ENCODE data around the gene HYAL3. TPM values are rescaled to one million over a fixed set of nuclear protein-coding genes. Genes with fewer than 3 reads are reported as not detected.
A peak's percentile ranks its signal among the peaks of the same experiment; 100 is the strongest.

The HYAL3 gene
- total and polyA plus RNA-seq, 2 of the 13 experiments (the other 11 are each of a cell fraction or from before 2014, with no cell fraction given): 5.5 to 10.4 TPM

- TF ChIP-seq PRDM4 (CRISPR knock-in tag; IDR thresholded peaks at IDR 0.05; ENCODE audit: borderline replicate concordance): no peak
- peak; percentile 61; the same call in 1 of the 2 replicates for TF ChIP-seq ZNF121 (CRISPR knock-in tag; IDR thresholded peaks at IDR 0.05)
Measured at GRCh38 chr3:50294089-50294488, 5.1 kb downstream of the HYAL3 start (continued).

- H3K36me3 ChIP-seq (replicated peaks in 1 of 2; ENCODE audit: control insufficient read depth in 1 of 2, insufficient read depth in 2 of 2, low read length in 2 of 2): peaks cover 19 to 25% of the 10 kb centered on the region in 2 experiments
- intact Hi-C loops (cut with micrococcal nuclease; ENCODE audit: unreplicated experiment): no loop called here
- no peaks in the 10 kb centered on the region for H3K9me3 ChIP-seq (ENCODE audit: low read length)
- H3K4me2 ChIP-seq (ENCODE audit: low read depth, low read length): peak overlapping the region; percentile 98
- peaks cover 16% of the 10 kb centered on the region for H3K79me2 ChIP-seq (ENCODE audit: insufficient read depth, low read length)
- H3K9ac ChIP-seq (ENCODE audit: insufficient read depth, low read depth, low read length): peak overlapping the region; percentile 82
- CTCF ChIA-PET (ENCODE audit: low intra/inter-chr PET ratio, low total read pairs): interaction anchor here (1.9 kb wide), 1 partner anchor 31 kb away, joined by 4 read pairs; no protein-coding TSS in a partner anchor
- WGBS (ENCODE audit: low lambda C conversion rate): 49% methylated on average over 4 of the region's 12 CpGs
- no peaks in the 10 kb centered on the region for H4K20me1 ChIP-seq (ENCODE audit: insufficient read depth, low read length)
- peaks cover 41% of the 10 kb centered on the region for H3K4me1 ChIP-seq (ENCODE audit: insufficient read depth, low read length)
- FAIRE-seq (no peak), ATAC-seq (peak; percentile 2; the same call in 1 of the 3 replicates), DNase-seq (ENCODE audit: low spot score) (no peak)
- BruUV-seq (replicated peaks): no TSS peak
- 0 out of 2 replicates have a peak, but pooled peaks have one; percentile 41 for TF ChIP-seq CSRNP1 (CRISPR knock-in tag; IDR thresholded peaks at IDR 0.05)
- TF ChIP-seq ZC3H13 (CRISPR knock-in tag; IDR thresholded peaks at IDR 0.05): 0 out of 2 replicates have a peak, but pooled peaks have one; percentile 22
- 0 out of 2 replicates have a peak, but pooled peaks have one; percentile 35 for TF ChIP-seq ZNF280B (CRISPR knock-in tag; IDR thresholded peaks at IDR 0.05; ENCODE audit: borderline replicate concordance)
- TF ChIP-seq TCF7L2 (IDR thresholded peaks at IDR 0.05; ENCODE audit: low read depth, low read length): no peak
- POLR2A ChIA-PET: interaction anchor here (1.2 to 3.4 kb wide), 8 partner anchors 9 to 91 kb away, joined by 4 to 36 read pairs (median 15); partner anchors contain the start of genes HYAL1 and LSMEM2
- H2AFZ ChIP-seq (ENCODE audit: low read length): no peak overlapping the region
- H3K4me3 ChIP-seq (replicated peaks in 1 of 3; ENCODE audit: insufficient read depth in 1 of 3, low read depth in 2 of 3, low read length in 3 of 3): peak overlapping the region; percentile 46 to 85 (median 54)
- in situ Hi-C loops (cut with HindIII; ENCODE audit: extremely low pct_ligation_motif_present, low pct_unique_long_range_greater_than_20kb): no loop called here
- peak overlapping the region; percentile 72 for H3K27ac ChIP-seq (ENCODE audit: extremely low read length, insufficient read depth, low read length)
- no peaks in the 10 kb centered on the region for H3K27me3 ChIP-seq (ENCODE audit: control insufficient read depth in 1 of 2, insufficient read depth in 2 of 2, low read length in 2 of 2)
Measured at GRCh38 chr3:50293079-50293801, 6.0 kb downstream of the HYAL3 start.
